Lower leg skin (tissue), 3 donors: Measurements from ENCODE around the gene ZNF239.

Experiments used
- CTCF ChIP-seq, 3 donors: fragments of 450-650 bp; IDR thresholded peaks; one replicate each; pipeline ENCODE4 v1.5.1; 2016; ENCODE audit warnings: antibody characterized with exemption in 3 of 3, mild to moderate bottlenecking in 3 of 3, moderate library complexity in 2 of 3
- POLR2A ChIP-seq, 2 donors: fragments of 450-650 bp; IDR thresholded peaks; one replicate each; pipeline ENCODE4 v1.6.1; 2016 to 2017; ENCODE audit warnings: antibody characterized with exemption in 2 of 2, mild to moderate bottlenecking in 1 of 2, moderate library complexity in 1 of 2

- TF ChIP-seq CTCF (IDR thresholded peaks at IDR 0.05) (no peak), POLR2A (IDR thresholded peaks at IDR 0.05) (no peak)
These were observed 22.1 kb upstream of the ZNF239 start for GRCh38 chr10:43596546-43596945.
